ENCODE data around the gene GPC5.
"Not testable (repeated sequence)": the region's sequence is repeated elsewhere in the genome, so short reads cannot be mapped to it uniquely, and the experiment has no call there.

GRCh38 chr13:91798338-91798737, 399.9 kb downstream of the GPC5 start:
- not testable (repeated sequence) for TF ChIP-seq POLR2A, CTCF (IDR thresholded peaks at IDR 0.05)

Data from ovary (tissue), 3 donors.